ENCODE data around the gene CCDC57. TPM values are rescaled to one million over a fixed set of nuclear protein-coding genes. Genes with fewer than 3 reads are reported as not detected.

The CCDC57 gene
- total and polyA plus RNA-seq, 9 of the 15 experiments (the other 6 are each of a cell fraction or from before 2014, with no cell fraction given) = 0.83 to 36.2 (median 13.6) TPM

- ChIA-PET POLR2A (interaction anchor here (0.6 to 2.0 kb wide), 8 partner anchors 9 to 1016 kb away, joined by 3 to 11 read pairs (median 6); no protein-coding TSS in a partner anchor), CTCF (ENCODE audit: low intra/inter-chr PET ratio) (no interaction called here)
- Histone ChIP-seq H3K4me3 (peak overlapping the region; percentile 97; the same call in 1 of the 2 replicates), H3K9me1 (ENCODE audit: control insufficient read depth, insufficient read depth, low read length) (no peaks in the 10 kb centered on the region), H3K4me2 (ENCODE audit: insufficient read depth, low read length) (peak overlapping the region; percentile 78), H3K27me3 (ENCODE audit: control insufficient read depth in 2 of 2, insufficient read depth in 2 of 2, low read length in 2 of 2) (no peaks in the 10 kb centered on the region), H3K4me1 (replicated peaks in 1 of 2; ENCODE audit: control insufficient read depth in 2 of 2, insufficient read depth in 2 of 2, low read length in 2 of 2) (peaks cover 24 to 88% of the 10 kb centered on the region in 2 experiments), H3K27ac (ENCODE audit: extremely low read depth, low read depth, low read length) (peak overlapping the region; percentile 94), H3K9me3 (replicated peaks; ENCODE audit: control insufficient read depth, insufficient read depth, low read depth, low read length) (no peaks in the 10 kb centered on the region), H3K9ac (ENCODE audit: insufficient read depth in 1 of 2, low read depth in 2 of 2, low read length in 2 of 2) (peak overlapping the region; percentile 95 to 100), H3K79me2 (ENCODE audit: control insufficient read depth, insufficient read depth, low read length) (peaks cover 78% of the 10 kb centered on the region), H4K20me1 (replicated peaks; ENCODE audit: control insufficient read depth, insufficient read depth, low read length) (peaks cover 38% of the 10 kb centered on the region), H3K36me3 (ENCODE audit: control insufficient read depth, insufficient read depth, low read length) (peaks cover 65% of the 10 kb centered on the region), H2AFZ (ENCODE audit: low read depth, low read length) (no peak overlapping the region)
- no TSS peak for BruUV-seq (replicated peaks)
- intact Hi-C loops (cut with micrococcal nuclease) (loop anchor here (5.0 kb wide), 1 partner anchor 63 kb away; the partner anchor contains the start of gene RAC3), in situ Hi-C loops (cut with MboI) (no loop called here)
- ATAC-seq (no peak), FAIRE-seq (no peak), DNase-seq (ENCODE audit: extremely low read depth in 1 of 4, low spot score in 3 of 4) (no peak)
- 93% methylated on average over 18 of the region's 37 CpGs for WGBS (ENCODE audit: insufficient coverage, low coverage, missing lambda C conversion rate)
- no peak for TF ChIP-seq KAT7 (CRISPR knock-in tag; IDR thresholded peaks at IDR 0.05; ENCODE audit: borderline replicate concordance)
- TF ChIP-seq POLR2A (conservative IDR thresholded peaks at IDR 0.05) = peak; percentile 44
- peak; percentile 58 for TF ChIP-seq RBFOX2 (IDR thresholded peaks at IDR 0.05; ENCODE audit: low read depth, low read length)
- peak; percentile 41 for TF ChIP-seq RBM22 (IDR thresholded peaks at IDR 0.05; ENCODE audit: low read depth, low read length, poor library complexity, severe bottlenecking)
- TF ChIP-seq POLR2G (IDR thresholded peaks at IDR 0.05; ENCODE audit: low read depth, low read length) = peak; percentile 24
- no peak for TF ChIP-seq SMAD2 (IDR thresholded peaks at IDR 0.05; ENCODE audit: low read depth, low read length)
- peak; percentile 40 for TF ChIP-seq PRPF4 (IDR thresholded peaks at IDR 0.05; ENCODE audit: insufficient read depth, low read depth, low read length, poor library complexity, severe bottlenecking)
- TF ChIP-seq NELFE (IDR thresholded peaks at IDR 0.05; ENCODE audit: insufficient read depth, insufficient read length) = no peak
- TF ChIP-seq HIVEP1 (CRISPR knock-in tag; IDR thresholded peaks at IDR 0.05) = no peak
- no peak for TF ChIP-seq HDAC6 (IDR thresholded peaks at IDR 0.05; ENCODE audit: low read depth, low read length)
- TF ChIP-seq NR4A1 (CRISPR knock-in tag; IDR thresholded peaks at IDR 0.05) = no peak
- TF ChIP-seq NR4A1 (tag; IDR thresholded peaks at IDR 0.05) = no peak
- TF ChIP-seq FIP1L1 (IDR thresholded peaks at IDR 0.05; ENCODE audit: low read depth, low read length, poor library complexity, severe bottlenecking) = peak; percentile 57
- TF ChIP-seq SIN3A (IDR thresholded peaks at IDR 0.05; ENCODE audit: borderline replicate concordance in 2 of 2, control insufficient read depth in 1 of 2, low read depth in 2 of 2, low read length in 2 of 2) = peak in 1 of 2 experiments; percentile 12; a peak in 1 of 4 replicates
- no peak for TF ChIP-seq POLR3A (IDR thresholded peaks at IDR 0.05; ENCODE audit: borderline replicate concordance, extremely low read depth, insufficient read depth, insufficient read length)
- TF ChIP-seq CCNT2 (IDR thresholded peaks at IDR 0.05; ENCODE audit: borderline replicate concordance, extremely low read depth, insufficient read length, low read depth, low read length) = no peak
- TF ChIP-seq CTCF (IDR thresholded peaks at IDR 0.05 in 2 of 3, conservative IDR thresholded peaks at IDR 0.05 in 1 of 3; ENCODE audit: insufficient read depth in 2 of 3, low read depth in 1 of 3, low read length in 3 of 3) = no peak
- peak; percentile 77 for TF ChIP-seq PCBP1 (IDR thresholded peaks at IDR 0.05; ENCODE audit: low read depth, low read length, poor library complexity, severe bottlenecking)
Observed at GRCh38 chr17:82094931-82095776, 117.5 kb downstream of the CCDC57 start.
